HG03159 (cell line): Measurements from ENCODE around the gene PPARD.
"Not testable (repeated sequence)": the region's sequence is repeated elsewhere in the genome, so short reads cannot be mapped to it uniquely, and the experiment has no call there.

ENCODE experiments used
- ATAC-seq: cut with Tn5 transposase; IDR thresholded peaks from one replicate; pipeline ENCODE4 v1.9.1; 2021; ENCODE audit warnings: mild to moderate bottlenecking, moderate library complexity; ENCODE audit not compliant: unreplicated experiment

Gene PPARD

DNA sequence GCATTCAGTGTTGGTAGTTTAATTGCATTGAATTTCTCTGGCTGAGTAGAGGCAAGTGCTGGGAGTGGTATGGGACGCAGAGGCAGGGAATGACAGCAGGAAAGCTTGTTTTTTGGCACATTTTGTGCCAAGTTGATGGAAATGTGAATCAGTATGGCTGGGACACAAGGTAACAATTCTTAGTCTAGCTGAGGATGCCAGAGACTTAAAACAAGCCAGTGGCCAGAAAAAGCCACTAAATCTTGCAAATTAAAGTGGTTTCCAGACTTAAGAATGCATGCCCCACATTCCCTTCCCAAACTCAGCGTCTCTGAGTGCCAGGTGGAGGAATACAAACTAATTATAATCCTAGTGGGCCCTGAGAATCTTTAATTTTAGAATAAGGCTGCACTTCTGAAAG lies 35.9 kb downstream of the PPARD start:
- no peak for ATAC-seq

- no peak for ATAC-seq
These were observed 38.8 kb downstream of the PPARD start for GRCh38 chr6:35381132-35381531.

- ATAC-seq: no peak
These were observed 39.7 kb downstream of the PPARD start for GRCh38 chr6:35382015-35382414.

GRCh38 chr6:35385457-35386202 lies 43.3 kb downstream of the PPARD start:
- no peak for ATAC-seq

DNA sequence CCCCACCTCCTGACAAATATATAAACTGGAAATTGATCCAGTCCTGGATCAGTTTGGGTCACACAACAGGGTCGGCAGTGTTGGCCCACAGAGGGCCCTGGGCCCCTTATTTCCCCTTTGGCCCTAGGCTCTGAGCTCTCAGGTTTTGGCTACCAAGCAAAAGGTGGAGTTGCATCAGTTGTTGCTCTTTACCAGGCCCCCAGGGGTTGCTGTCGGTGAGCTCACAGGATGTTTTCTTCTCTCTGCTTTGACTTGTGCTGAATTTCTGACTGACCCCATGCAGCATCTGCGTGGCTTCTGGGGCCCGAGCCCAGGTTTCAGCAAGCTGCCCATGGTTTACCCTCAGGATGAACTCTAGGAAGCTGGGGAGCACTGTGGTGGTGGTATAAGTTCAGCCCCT lies 44.6 kb downstream of the PPARD start:
- ATAC-seq: no peak

DNA sequence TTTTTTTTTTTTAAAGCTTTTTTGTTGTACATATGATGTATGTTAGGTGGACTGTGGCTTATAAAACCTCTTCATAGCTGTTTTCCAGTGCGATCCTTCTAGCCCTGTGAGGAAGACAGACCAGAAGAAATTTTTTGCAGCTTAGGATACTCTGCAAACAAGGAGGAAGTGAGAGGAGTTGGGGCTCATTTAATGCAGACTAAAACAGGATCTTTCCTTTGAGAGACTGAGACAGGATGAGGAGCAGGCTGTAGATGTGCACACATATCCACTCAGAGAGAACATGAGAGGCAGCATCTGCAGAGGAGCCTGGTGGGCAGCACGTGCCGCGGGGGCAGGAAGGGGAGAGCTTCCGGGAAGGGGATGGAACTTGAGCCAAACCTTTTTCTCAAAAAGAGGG lies 45.7 kb downstream of the PPARD start:
- ATAC-seq: no peak

- ATAC-seq: no peak
These were observed 46.5 kb downstream of the PPARD start for GRCh38 chr6:35388772-35389352.

DNA sequence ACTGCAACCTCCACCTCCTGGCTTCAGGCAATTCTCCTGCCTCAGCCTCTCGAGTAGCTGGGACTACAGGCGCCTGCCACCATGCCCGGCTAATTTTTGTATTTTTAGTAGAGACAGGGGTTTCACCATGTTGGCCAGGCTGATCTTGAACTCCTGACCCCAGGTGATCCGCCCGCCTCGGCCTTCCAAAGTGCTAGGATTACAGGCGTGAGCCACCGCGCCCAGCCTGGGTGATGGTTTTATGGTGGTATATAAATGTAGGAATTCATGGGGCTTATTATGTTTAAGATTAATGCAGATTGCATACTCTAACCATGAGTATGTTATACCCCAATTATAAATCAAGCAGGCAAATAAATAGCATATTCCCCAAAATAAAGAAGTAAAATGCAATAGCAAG lies 47.0 kb downstream of the PPARD start:
- not testable (repeated sequence) for ATAC-seq

- ATAC-seq: no peak
These were observed 49.0 kb downstream of the PPARD start for GRCh38 chr6:35391240-35391968.

DNA sequence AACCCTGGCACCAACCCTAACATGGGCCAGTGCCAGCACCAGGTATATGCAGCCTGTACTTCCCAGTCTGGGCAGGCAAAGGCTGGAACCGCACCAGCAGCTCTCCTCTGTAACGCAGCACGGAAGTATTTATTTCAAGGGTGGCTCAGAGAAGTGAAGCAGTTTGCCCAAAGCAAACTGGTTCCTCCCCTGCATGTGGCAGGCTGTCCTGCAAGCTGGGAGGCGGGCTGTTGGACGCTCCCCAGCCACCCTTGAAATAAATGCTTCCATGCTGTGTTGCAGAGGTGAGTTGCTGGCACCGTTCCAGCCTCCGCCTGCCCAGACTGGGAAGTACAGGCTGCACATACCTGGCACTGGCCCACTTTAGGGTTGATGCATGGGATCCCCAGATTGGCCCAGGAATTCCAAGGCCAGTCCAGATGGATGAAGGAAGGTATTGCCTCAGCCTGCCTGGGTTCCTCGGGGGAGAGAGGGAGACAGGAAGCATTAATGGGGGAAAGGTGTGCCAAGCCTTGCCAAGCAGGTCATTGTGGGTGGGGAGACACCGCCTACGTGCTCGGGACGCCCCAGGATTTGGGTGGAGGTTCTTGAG lies 49.8 kb downstream of the PPARD start:
- ATAC-seq: no peak

DNA sequence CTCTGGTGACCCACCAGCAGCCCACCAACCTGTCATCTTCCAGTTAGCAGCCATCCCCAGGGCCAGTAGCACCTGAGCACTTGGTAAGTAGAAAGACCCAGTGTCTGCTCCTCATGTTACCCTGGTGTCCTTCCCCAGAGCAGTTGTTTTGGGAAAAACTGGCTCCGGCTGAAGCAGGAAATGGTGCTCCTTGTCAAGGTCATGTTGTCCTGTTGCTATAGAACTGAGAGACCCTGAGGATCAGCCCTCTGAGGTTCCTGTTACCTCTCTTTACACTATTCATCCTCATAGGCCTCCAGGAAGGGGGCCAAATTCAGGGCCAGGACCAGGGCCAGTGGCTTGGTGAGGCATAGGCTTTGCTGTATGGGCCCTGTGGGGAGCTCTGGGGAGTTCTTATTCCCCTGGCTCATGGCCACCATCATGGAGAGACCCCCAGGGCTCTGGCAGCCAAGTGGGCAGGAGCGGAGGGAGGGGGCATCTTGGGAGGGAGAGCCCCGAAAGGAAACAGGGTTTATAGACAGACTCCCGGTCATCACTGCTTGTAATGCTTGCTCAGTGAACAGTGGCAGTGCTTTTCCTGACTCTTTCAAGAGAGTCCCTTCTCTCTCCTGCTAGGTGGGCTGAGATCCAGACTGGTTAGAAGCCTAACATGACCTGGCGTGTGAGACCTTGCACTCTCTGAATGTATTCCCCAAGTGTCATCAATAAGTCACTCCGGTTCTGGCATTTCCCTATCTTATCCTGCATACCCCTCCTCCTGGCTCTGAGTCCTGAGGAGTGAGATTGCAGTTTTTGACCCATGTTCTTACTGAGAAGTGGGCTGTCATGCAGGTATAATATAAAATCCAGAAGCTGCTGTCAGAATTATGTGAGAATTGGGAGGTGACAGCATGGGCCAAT lies 50.7 kb downstream of the PPARD start:
- no peak for ATAC-seq

GRCh38 chr6:35396991-35397390 lies 54.6 kb downstream of the PPARD start:
- no peak for ATAC-seq

DNA sequence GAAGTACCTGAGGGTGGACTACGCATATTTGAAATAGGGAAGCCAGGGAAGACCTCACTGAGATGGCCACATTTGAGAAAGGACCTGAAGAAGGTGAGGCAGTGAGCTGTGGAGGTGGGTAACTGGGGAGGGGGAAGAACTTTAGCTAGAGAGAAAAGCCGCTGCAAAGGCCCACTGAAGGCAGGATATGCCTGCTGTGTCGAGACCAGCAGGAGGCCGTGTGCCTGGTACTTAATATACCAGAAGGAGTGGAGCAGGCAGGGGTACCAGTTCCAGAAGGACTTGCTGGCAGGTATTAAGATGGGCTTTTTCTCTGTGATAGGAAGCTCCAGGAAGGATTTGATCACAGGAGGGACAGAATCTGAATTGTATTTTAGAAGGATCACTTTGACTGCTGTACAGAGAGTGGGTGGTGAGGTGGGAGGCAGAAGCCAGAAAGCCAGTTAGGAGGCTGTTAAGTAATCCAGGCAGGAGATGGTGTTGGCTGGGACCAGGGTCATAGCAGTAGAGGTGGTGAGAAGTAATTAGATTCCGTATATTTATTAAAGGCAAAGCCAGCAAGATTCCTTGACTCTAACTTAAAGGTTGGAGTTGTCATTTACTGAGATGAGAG lies 55.6 kb downstream of the PPARD start:
- no peak for ATAC-seq

DNA sequence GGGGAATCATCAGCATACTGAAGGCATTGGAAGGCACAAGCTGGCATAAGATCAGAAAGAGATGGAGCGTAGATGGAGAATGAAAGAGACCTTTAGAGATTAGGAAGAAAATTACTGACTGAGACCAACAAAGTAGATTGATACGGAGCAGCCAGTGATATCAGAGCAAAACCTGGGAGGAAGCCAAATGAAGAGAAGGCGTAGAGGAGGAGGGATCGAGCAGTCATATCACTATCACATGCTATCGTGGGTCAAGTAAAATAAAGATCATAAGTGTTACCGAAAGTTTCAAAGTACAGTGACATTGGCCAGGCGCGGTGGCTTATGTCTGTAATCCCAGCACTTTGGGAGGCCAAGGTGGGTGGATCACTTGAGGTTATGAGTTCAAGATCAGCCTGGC lies 56.2 kb downstream of the PPARD start:
- no peak for ATAC-seq

- ATAC-seq: no peak
These were observed 57.8 kb downstream of the PPARD start for GRCh38 chr6:35400111-35400510.

DNA sequence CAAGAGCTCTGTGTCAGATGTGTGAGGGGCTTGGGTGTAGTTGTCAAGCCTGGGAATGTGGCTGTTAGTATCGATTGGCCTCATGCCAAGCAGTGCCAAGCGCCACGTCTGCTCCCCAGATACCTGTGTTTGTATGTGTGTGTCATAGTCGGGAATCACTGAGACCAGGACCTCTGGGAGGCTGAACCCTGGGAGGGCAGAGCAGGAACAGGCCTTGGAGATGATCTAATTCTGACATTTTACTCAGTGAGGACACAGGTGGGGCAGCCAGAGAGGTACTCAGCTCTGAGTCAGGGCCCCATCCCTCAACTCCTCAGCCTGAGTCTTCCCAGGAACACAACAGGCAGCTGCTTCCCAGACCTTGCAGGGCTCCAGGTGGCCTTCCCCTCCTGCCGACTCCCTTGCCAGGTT lies 58.5 kb downstream of the PPARD start:
- ATAC-seq: no peak

GRCh38 chr6:35401514-35401913 lies 59.2 kb downstream of the PPARD start:
- no peak for ATAC-seq

DNA sequence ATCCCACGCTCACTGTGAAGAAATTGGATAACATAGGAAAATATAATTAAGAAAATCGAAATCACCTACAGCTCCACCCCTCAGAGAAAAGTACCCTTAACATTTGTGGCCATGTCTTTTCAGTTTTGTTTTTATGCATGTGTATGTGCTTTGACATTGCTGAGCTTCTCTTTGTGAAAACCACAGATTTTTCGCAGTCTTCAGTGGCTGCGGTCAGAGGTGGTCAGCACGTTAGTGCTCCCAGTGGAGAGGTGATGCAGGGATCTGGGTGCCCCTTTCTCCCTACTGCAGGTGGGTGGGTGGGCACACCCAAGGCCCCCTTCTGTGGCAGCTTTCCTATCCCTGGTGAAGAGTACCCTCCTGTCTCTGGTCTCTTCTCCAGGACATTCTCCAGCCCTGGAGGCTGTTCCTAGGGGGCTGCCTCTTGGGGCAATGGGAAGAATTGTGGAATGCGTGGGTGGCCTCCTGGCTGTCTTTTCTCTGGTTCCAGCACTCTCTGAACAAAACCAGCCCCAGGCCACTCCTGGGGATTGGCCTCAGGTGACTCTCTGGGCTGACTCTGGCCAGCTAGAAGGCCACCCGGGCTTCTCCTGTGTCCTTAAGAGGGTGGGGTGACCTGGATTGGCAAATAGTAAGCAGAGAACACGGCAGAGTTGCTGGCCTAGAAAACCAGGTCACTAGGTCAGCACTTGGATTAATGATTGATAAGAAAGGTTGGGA lies 59.9 kb downstream of the PPARD start:
- ATAC-seq: no peak

DNA sequence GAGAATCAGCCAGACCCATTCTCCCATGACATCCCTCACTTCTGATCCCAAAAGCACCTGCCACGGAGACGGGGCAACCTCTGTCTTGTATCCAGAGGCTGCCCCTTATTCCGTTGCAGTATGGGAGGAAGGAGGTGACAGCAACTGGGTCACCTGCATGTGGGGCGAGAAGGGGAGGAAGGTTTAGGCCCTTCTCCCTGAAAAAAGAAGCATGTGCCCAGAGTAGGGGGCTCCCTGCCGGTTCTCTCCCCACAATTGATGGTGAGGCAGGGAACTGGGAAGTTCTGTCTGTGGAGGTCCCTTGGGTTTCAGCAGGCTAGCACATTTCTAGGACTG lies 60.5 kb downstream of the PPARD start:
- no peak for ATAC-seq
